ENCODE measurements around the gene ADAMTSL2. TPM values are rescaled to one million over a fixed set of nuclear protein-coding genes. Genes with fewer than 3 reads are reported as not detected.

ADAMTSL2 gene
- polyA plus RNA-seq, 1 of the 3 experiments (the other 2 are of a cell fraction) = 0.21 TPM

DNA sequence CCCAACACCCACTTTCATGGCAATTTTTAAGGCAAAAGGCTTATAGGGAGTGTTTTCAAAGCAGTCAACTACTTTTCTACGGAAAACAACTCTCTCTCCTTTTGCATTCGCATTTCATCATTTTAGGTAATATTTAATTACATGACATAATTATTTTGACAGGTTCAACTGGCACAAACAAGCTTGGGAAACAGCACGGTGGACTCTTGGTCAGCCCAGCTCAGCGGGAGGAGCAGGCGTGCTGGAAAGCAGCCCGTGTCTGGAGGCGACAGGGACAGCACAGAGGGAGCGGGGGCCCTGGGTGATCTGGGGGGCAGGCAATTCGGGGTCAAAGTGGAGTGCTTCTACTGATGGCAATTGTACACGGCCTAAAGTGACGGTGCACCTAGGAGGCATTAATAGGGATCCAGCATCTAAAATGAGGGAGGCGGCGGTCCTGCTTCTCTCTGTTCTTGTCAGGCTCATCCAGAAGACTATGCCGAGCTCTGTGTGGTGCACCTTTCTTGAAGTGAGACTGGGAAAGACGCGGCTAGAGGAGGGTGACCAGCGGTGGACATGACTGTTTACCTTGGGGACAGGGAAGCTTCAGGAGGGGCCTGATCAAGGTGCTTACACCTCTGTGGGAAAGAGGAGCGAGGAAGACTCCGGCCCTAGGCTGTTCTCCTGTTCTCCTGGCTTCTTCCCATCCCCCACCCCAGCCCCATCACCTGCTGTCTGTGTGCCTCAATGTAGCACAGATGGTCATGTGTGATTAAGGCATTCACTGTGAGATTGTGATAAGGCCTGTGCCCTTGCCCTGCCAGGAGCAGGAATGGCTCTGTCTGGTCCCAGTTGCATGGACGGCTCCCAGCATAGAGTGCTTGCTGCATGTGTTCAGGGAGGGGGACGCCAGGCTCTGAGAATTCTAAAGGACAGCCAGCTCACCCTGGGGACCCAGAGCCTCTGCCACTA is 13.1 kb upstream of the ADAMTSL2 start:
- H3K4me3 ChIP-seq (ENCODE audit: low read depth in 2 of 2, low read length in 1 of 2) = no peak overlapping the region
- TF ChIP-seq NFIC (IDR thresholded peaks at IDR 0.05; ENCODE audit: borderline replicate concordance) = no peak
- peak; percentile 89 for TF ChIP-seq GATA2 (CRISPR knock-in tag; IDR thresholded peaks at IDR 0.05)
- peak; percentile 20; the same call in 1 of the 2 replicates for TF ChIP-seq FOXJ3 (CRISPR knock-in tag; IDR thresholded peaks at IDR 0.05)
- TF ChIP-seq EP300 (IDR thresholded peaks at IDR 0.05; ENCODE audit: borderline replicate concordance in 1 of 2, low read depth in 1 of 2, low read length in 1 of 2) = peak in 1 of 2 experiments; percentile 63; a peak in 1 of 4 replicates
- TF ChIP-seq, protein P1, sequence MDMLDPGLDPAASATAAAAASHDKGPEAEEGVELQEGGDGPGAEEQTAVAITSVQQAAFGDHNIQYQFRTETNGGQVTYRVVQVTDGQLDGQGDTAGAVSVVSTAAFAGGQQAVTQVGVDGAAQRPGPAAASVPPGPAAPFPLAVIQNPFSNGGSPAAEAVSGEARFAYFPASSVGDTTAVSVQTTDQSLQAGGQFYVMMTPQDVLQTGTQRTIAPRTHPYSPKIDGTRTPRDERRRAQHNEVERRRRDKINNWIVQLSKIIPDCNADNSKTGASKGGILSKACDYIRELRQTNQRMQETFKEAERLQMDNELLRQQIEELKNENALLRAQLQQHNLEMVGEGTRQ (IDR thresholded peaks at IDR 0.05; ENCODE audit: borderline replicate concordance, low read depth, low read length) = no peak
- no peak for DNase-seq
- no peaks in the 10 kb centered on the region for H3K9me3 ChIP-seq
- H3K79me2 ChIP-seq (ENCODE audit: insufficient read depth) = no peaks in the 10 kb centered on the region
- no peaks in the 10 kb centered on the region for H4K20me1 ChIP-seq (ENCODE audit: insufficient read depth)
- peak overlapping the region in 1 of 2 experiments; percentile 86; a peak in 2 of 4 replicates for H3K27ac ChIP-seq (ENCODE audit: low read depth in 2 of 2, low read length in 1 of 2)
- 75% methylated on average over 20 of the region's 21 CpGs for WGBS (ENCODE audit: low lambda C conversion rate)
- H3K9ac ChIP-seq = no peak overlapping the region
- no peaks in the 10 kb centered on the region for H3K36me3 ChIP-seq (replicated peaks in 1 of 2; ENCODE audit: control insufficient read depth in 1 of 2, insufficient read depth in 2 of 2, low read length in 1 of 2)
- no peaks in the 10 kb centered on the region for H3K27me3 ChIP-seq (ENCODE audit: insufficient read depth)
- H3K9me2 ChIP-seq = no peaks in the 10 kb centered on the region
- no peak overlapping the region for H3K4me2 ChIP-seq
- ChIA-PET POLR2A (interaction anchor here (0.6 to 1.7 kb wide), 5 partner anchors 8 to 115 kb away, joined by 3 to 7 read pairs (median 4); partner anchors contain the start of genes DBH and FAM163B), CTCF (interaction anchor here (1.0 to 2.4 kb wide), 6 partner anchors 11 to 206 kb away, joined by 3 to 19 read pairs (median 4); partner anchors contain the start of gene ADAMTSL2)
- H3K4me1 ChIP-seq (ENCODE audit: control insufficient read depth in 1 of 2, insufficient read depth in 2 of 2, low read depth in 1 of 2, low read length in 1 of 2) = peaks cover 2 to 68% of the 10 kb centered on the region in 2 experiments; a peak in 2 of 4 replicates
- no peaks in the 10 kb centered on the region for H3F3A ChIP-seq (replicated peaks; ENCODE audit: insufficient read depth)
- H2AFZ ChIP-seq (ENCODE audit: low read depth) = no peak overlapping the region

DNA sequence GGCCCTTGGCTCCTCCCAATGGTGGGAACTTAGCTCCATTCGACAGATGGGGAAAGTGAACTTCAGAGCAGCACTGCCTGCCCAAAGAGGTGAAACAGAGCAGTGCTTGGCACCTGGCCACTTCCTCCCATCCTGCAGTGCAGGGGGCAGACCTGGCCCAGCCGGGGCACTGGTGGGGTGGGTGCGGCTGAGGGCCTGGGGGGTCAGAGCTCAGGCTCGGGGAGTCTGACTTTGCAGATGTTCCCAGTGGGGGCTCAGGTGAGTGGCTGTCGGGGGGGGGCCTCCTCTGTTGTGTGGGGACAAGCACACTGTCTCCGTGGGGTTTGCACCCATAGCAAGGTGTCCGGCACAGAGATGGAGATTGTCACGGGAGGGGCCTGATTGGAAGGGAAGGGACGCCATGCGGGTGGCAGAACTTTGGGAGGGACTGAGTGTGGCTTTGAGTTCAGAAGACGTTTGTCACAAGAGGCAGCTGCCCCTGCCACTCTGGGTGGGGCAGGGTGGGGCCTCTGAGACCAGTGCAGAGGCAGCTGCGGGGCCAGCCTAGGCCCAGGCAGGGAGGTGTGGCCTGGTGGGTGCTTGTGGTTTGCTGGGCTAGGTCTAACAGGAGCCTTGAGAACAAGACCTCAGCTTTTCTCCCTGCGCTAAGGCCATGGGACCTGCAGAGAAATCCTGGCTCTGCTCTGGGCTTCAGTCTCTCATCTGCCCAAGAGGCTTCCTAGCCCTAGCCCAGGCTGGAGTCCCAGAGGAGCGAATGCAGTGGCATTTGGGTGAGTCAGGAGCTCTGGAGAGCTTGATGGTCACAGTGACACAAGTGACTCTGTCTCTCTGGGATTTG is 12.2 kb upstream of the ADAMTSL2 start:
- POLR2A ChIA-PET = interaction anchor here (0.6 to 1.7 kb wide), 5 partner anchors 9 to 114 kb away, joined by 3 to 7 read pairs (median 3); partner anchors contain the start of genes DBH and FAM163B

More for the DNA sequence above, 12.2 kb upstream of the ADAMTSL2 start:
- DNase-seq = peak; percentile 48
- Histone ChIP-seq H2AFZ (ENCODE audit: low read depth) (no peak overlapping the region), H3K4me3 (ENCODE audit: low read depth in 2 of 2, low read length in 1 of 2) (no peak overlapping the region), H4K20me1 (ENCODE audit: insufficient read depth) (no peaks in the 10 kb centered on the region), H3K79me2 (ENCODE audit: insufficient read depth) (no peaks in the 10 kb centered on the region), H3K27ac (ENCODE audit: low read depth in 2 of 2, low read length in 1 of 2) (peak overlapping the region in 1 of 2 experiments; percentile 86; a peak in 2 of 4 replicates), H3K4me2 (no peak overlapping the region), H3K36me3 (replicated peaks in 1 of 2; ENCODE audit: control insufficient read depth in 1 of 2, insufficient read depth in 2 of 2, low read length in 1 of 2) (no peaks in the 10 kb centered on the region), H3K9me3 (no peaks in the 10 kb centered on the region), H3K4me1 (ENCODE audit: control insufficient read depth in 1 of 2, insufficient read depth in 2 of 2, low read depth in 1 of 2, low read length in 1 of 2) (peaks cover 9 to 68% of the 10 kb centered on the region in 2 experiments; a peak in 3 of 4 replicates), H3K9me2 (no peaks in the 10 kb centered on the region), H3K27me3 (ENCODE audit: insufficient read depth) (no peaks in the 10 kb centered on the region), H3K9ac (no peak overlapping the region), H3F3A (replicated peaks; ENCODE audit: insufficient read depth) (no peaks in the 10 kb centered on the region)
- WGBS (ENCODE audit: low lambda C conversion rate) = 64% methylated on average over 9 of the region's 14 CpGs
- TF ChIP-seq TCF12 (IDR thresholded peaks at IDR 0.05) (no peak), GATA2 (CRISPR knock-in tag; IDR thresholded peaks at IDR 0.05) (no peak), EP300 (IDR thresholded peaks at IDR 0.05; ENCODE audit: borderline replicate concordance in 1 of 2, low read depth in 1 of 2, low read length in 1 of 2) (no peak), CHD2 (IDR thresholded peaks at IDR 0.05; ENCODE audit: low read length, partially characterized antibody) (no peak), TAF1 (IDR thresholded peaks at IDR 0.05; ENCODE audit: borderline replicate concordance, low read depth, low read length) (no peak), EZH2phosphoT487 (IDR thresholded peaks at IDR 0.05; ENCODE audit: borderline replicate concordance, low read depth) (no peak), RFX5 (IDR thresholded peaks at IDR 0.05; ENCODE audit: low read length) (no peak), RCOR1 (IDR thresholded peaks at IDR 0.05; ENCODE audit: low read length) (no peak), MEF2A (IDR thresholded peaks at IDR 0.05; ENCODE audit: borderline replicate concordance, low read depth) (no peak), RAD21 (IDR thresholded peaks at IDR 0.05; ENCODE audit: low read length) (no peak)
- TF ChIP-seq, protein P2, sequence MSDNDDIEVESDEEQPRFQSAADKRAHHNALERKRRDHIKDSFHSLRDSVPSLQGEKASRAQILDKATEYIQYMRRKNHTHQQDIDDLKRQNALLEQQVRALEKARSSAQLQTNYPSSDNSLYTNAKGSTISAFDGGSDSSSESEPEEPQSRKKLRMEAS (IDR thresholded peaks at IDR 0.05; ENCODE audit: low read depth) = no peak
- TF ChIP-seq, protein P3, sequence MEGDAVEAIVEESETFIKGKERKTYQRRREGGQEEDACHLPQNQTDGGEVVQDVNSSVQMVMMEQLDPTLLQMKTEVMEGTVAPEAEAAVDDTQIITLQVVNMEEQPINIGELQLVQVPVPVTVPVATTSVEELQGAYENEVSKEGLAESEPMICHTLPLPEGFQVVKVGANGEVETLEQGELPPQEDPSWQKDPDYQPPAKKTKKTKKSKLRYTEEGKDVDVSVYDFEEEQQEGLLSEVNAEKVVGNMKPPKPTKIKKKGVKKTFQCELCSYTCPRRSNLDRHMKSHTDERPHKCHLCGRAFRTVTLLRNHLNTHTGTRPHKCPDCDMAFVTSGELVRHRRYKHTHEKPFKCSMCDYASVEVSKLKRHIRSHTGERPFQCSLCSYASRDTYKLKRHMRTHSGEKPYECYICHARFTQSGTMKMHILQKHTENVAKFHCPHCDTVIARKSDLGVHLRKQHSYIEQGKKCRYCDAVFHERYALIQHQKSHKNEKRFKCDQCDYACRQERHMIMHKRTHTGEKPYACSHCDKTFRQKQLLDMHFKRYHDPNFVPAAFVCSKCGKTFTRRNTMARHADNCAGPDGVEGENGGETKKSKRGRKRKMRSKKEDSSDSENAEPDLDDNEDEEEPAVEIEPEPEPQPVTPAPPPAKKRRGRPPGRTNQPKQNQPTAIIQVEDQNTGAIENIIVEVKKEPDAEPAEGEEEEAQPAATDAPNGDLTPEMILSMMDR (IDR thresholded peaks at IDR 0.05) = no peak
- CTCF ChIA-PET = interaction anchor here (1.1 to 2.4 kb wide), 7 partner anchors 10 to 205 kb away, joined by 3 to 19 read pairs (median 4); partner anchors contain the start of gene ADAMTSL2

Measured in SK-N-SH (cell line).